H1 (cell line): ENCODE results near the gene HK1. TPM values are rescaled to one million over a fixed set of nuclear protein-coding genes. Genes with fewer than 3 reads are reported as not detected.

Experiments used
- CTCF ChIA-PET: fragments of 300-600 bp; sonication (Branson Sonifier 250); formaldehyde crosslinking; loops from one replicate; lab custom pipeline; 2021; ENCODE audit not compliant: partially characterized antibody; lab: Charles Lee
- POLR2A ChIA-PET: fragments of 300-600 bp; sonication (Branson Sonifier 250); formaldehyde crosslinking; loops from one replicate; lab custom pipeline; 2021; ENCODE audit warnings: inconsistent platforms; ENCODE audit not compliant: partially characterized antibody; lab: Charles Lee
- DNase-seq, 2 experiments: peaks; one replicate each; pipeline versions ENCODE4 v3.0.0 to v3.0.0-alpha.2; 2010 to 2022; ENCODE audit warnings: low spot score in 2 of 2, low read depth in 1 of 2, mixed read lengths in 1 of 2
- FAIRE-seq: peaks from 2 replicates; lab custom pipeline; 2011; peaks lifted over from hg19 to GRCh38; lab: Jason Lieb, UNC
- H2AFZ ChIP-seq: 2 replicates; pipeline ENCODE4 v1.8.1; 2012; ENCODE audit warnings: low read length, inconsistent platforms
- H2AK5ac ChIP-seq: 2 replicates; pipeline ENCODE4 v1.6.1; 2013; ENCODE audit warnings: low read depth, low read length
- H2BK120ac ChIP-seq: replicated peaks from 2 replicates; pipeline ENCODE3; 2013; ENCODE audit warnings: low read depth, low read length, inconsistent platforms
- H2BK12ac ChIP-seq: 2 replicates; pipeline ENCODE4 v1.6.1; 2013; ENCODE audit warnings: low read depth, low read length
- H2BK15ac ChIP-seq: 2 replicates; pipeline ENCODE4 v1.6.1; 2013; ENCODE audit warnings: low read length
- H2BK20ac ChIP-seq: 2 replicates; pipeline ENCODE4 v1.6.1; 2013; ENCODE audit warnings: low read length
- H2BK5ac ChIP-seq: 2 replicates; pipeline ENCODE4 v1.6.1; 2013; ENCODE audit warnings: low read depth, low read length
- H3K14ac ChIP-seq: 2 replicates; pipeline ENCODE4 v1.6.1; 2013; ENCODE audit warnings: inconsistent platforms; ENCODE audit not compliant: insufficient read length
- H3K18ac ChIP-seq: 2 replicates; pipeline ENCODE4 v1.6.1; 2013; ENCODE audit warnings: low read length; ENCODE audit errors: extremely low read depth
- H3K23ac ChIP-seq: 2 replicates; pipeline ENCODE4 v1.6.1; 2013; ENCODE audit warnings: inconsistent platforms; ENCODE audit not compliant: insufficient read length
- H3K23me2 ChIP-seq: 2 replicates; pipeline ENCODE4 v1.6.1; 2013; ENCODE audit warnings: low read depth, low read length
- H3K27ac ChIP-seq: 2 replicates; pipeline ENCODE4 v1.6.1; 2011; ENCODE audit warnings: low read depth, low read length, inconsistent platforms
- H3K27me3 ChIP-seq, 4 experiments: replicated peaks in 1 of 4; 1 replicate in 1 of 4; 2 replicates in 3 of 4; pipeline versions ENCODE4 v1.6.1 to v1.8.1; 2011 to 2013; ENCODE audit warnings: low read length in 3 of 4, mild to moderate bottlenecking in 3 of 4, inconsistent platforms in 2 of 4, mixed read lengths in 2 of 4, moderate library complexity in 1 of 4; ENCODE audit not compliant: control insufficient read depth in 3 of 4, insufficient read depth in 3 of 4; ENCODE audit errors: extremely low read depth in 1 of 4
- H3K36me3 ChIP-seq, 4 experiments: 2 replicates each; pipeline versions ENCODE4 v1.6.1 to v1.8.1; 2011 to 2013; ENCODE audit warnings: mild to moderate bottlenecking in 4 of 4, low read length in 3 of 4, moderate library complexity in 2 of 4, control low read depth in 1 of 4, inconsistent platforms in 1 of 4; ENCODE audit not compliant: insufficient read depth in 4 of 4, control insufficient read depth in 2 of 4
- H3K4ac ChIP-seq: replicated peaks from 2 replicates; pipeline ENCODE3; 2013; ENCODE audit warnings: low read length, low read depth, mixed read lengths, inconsistent platforms; ENCODE audit not compliant: insufficient read length
- H3K4me1 ChIP-seq, 4 experiments: replicated peaks in 1 of 4; 1 replicate in 1 of 4; 2 replicates in 3 of 4; pipeline versions ENCODE4 v1.6.1 to v1.8.1; 2011 to 2013; ENCODE audit warnings: low read length in 3 of 4, inconsistent platforms in 2 of 4, mixed read lengths in 1 of 4; ENCODE audit not compliant: insufficient read depth in 4 of 4, control insufficient read depth in 3 of 4
- H3K4me2 ChIP-seq, 2 experiments: 2 replicates each; pipeline versions ENCODE4 v1.6.1 to v1.8.1; 2011 to 2013; ENCODE audit warnings: low read depth in 2 of 2, low read length in 2 of 2, control low read depth in 1 of 2, inconsistent platforms in 1 of 2, mild to moderate bottlenecking in 1 of 2; ENCODE audit not compliant: insufficient read depth in 1 of 2
- H3K4me3 ChIP-seq, 4 experiments: fragments of 200-600, 300-600 bp in 1 of 4; sonication (generic), shearing (Covaris generic), sonication (Bioruptor Twin) in 1 of 4; 2 replicates each; pipeline versions ENCODE4 v1.5.1 to v1.8.1; 2011 to 2016; ENCODE audit warnings: low read length in 4 of 4, low read depth in 3 of 4, control low read depth in 2 of 4, inconsistent platforms in 2 of 4, mild to moderate bottlenecking in 2 of 4, mixed read lengths in 1 of 4, moderate library complexity in 1 of 4; ENCODE audit not compliant: insufficient read depth in 2 of 4; ENCODE audit errors: extremely low read depth in 1 of 4
- H3K56ac ChIP-seq: replicated peaks from 2 replicates; pipeline ENCODE3; 2013; ENCODE audit warnings: low read depth, mild to moderate bottlenecking, mixed read lengths, low read length, inconsistent platforms; ENCODE audit not compliant: insufficient read length
- H3K79me1 ChIP-seq: 2 replicates; pipeline ENCODE4 v1.6.1; 2013; ENCODE audit warnings: low read depth, low read length, control low read depth
- H3K79me2 ChIP-seq, 2 experiments: 2 replicates each; pipeline versions ENCODE4 v1.6.1 to v1.8.1; 2012 to 2013; ENCODE audit warnings: low read length in 2 of 2, mild to moderate bottlenecking in 2 of 2, inconsistent platforms in 1 of 2; ENCODE audit not compliant: insufficient read depth in 2 of 2, control insufficient read depth in 1 of 2
- H3K9ac ChIP-seq, 4 experiments: replicated peaks in 1 of 4; 1 replicate in 1 of 4; 2 replicates in 3 of 4; pipeline versions ENCODE4 v1.6.1 to v1.8.1; 2011 to 2013; ENCODE audit warnings: low read depth in 3 of 4, low read length in 3 of 4, control low read depth in 2 of 4, mild to moderate bottlenecking in 2 of 4, moderate library complexity in 2 of 4, inconsistent platforms in 1 of 4; ENCODE audit errors: extremely low read depth in 1 of 4
- H3K9me3 ChIP-seq, 2 experiments: 2 replicates each; pipeline versions ENCODE4 v1.6.1 to v1.8.1; 2012 to 2013; ENCODE audit warnings: mild to moderate bottlenecking in 2 of 2, moderate library complexity in 2 of 2, control low read depth in 1 of 2, inconsistent platforms in 1 of 2, low read depth in 1 of 2, low read length in 1 of 2, mixed read lengths in 1 of 2; ENCODE audit not compliant: insufficient read depth in 2 of 2
- H4K20me1 ChIP-seq, 2 experiments: replicated peaks in 1 of 2; 2 replicates each; pipeline versions ENCODE3 to v1.8.1; 2011 to 2013; ENCODE audit warnings: inconsistent platforms in 2 of 2, low read length in 2 of 2, mild to moderate bottlenecking in 1 of 2; ENCODE audit not compliant: insufficient read depth in 2 of 2, control insufficient read depth in 1 of 2
- H4K5ac ChIP-seq: 2 replicates; pipeline ENCODE4 v1.6.1; 2013; ENCODE audit warnings: low read length, low read depth, mixed read lengths, inconsistent platforms; ENCODE audit not compliant: insufficient read length
- H4K8ac ChIP-seq: 2 replicates; pipeline ENCODE4 v1.8.0; 2013; ENCODE audit warnings: mild to moderate bottlenecking, moderate library complexity, low read length, inconsistent platforms; ENCODE audit not compliant: insufficient read depth; ENCODE audit errors: extremely low read depth
- H4K91ac ChIP-seq: replicated peaks from 2 replicates; pipeline ENCODE3; 2013; ENCODE audit warnings: low read length, mixed read lengths, inconsistent platforms; ENCODE audit not compliant: insufficient read length
- SIN3A ChIP-seq, 2 experiments: IDR thresholded peaks in 1 of 2; conservative IDR thresholded peaks in 1 of 2; 2 replicates each; pipeline ENCODE4 v1.6.1; 2011 to 2012; ENCODE audit warnings: low read length in 2 of 2, improper control_type of control experiment in 1 of 2, low read depth in 1 of 2, mild to moderate bottlenecking in 1 of 2
- WGBS, 2 experiments: shearing (Covaris generic) in 1 of 2; methylation state at CpG; one replicate each; pipeline versions ENCODE4 v1.1.6 to v1.1.7; 2013 to 2015; ENCODE audit warnings: low lambda C conversion rate in 2 of 2, mixed read lengths in 2 of 2, inconsistent platforms in 1 of 2, low coverage in 1 of 2, missing lambda C conversion rate in 1 of 2; ENCODE audit not compliant: insufficient replicate concordance in 2 of 2, insufficient coverage in 1 of 2, insufficient read length in 1 of 2; ENCODE audit errors: extremely low coverage in 1 of 2, missing lambda C conversion rate in 1 of 2; 5-methylcytosine and 5-hydroxymethylcytosine counted together
- polyA plus RNA-seq, 7 experiments: library from polyadenylated mRNA; depleted of rRNA in 3 of 7; stranded (reverse) in 5 of 7; unstranded in 2 of 7; fragments of >200 nt in 5 of 7; fragments of 200-250 nt in 2 of 7; gene quantifications; 1 replicate in 5 of 7; 2 replicates in 1 of 7; 4 replicates in 1 of 7; pipeline versions ENCODE4 v1.2.1 to v1.2.3, GENCODE V29; 2011 to 2013; ENCODE audit warnings: missing spikeins in 2 of 7, mixed read lengths in 2 of 7
- total RNA-seq: library from RNA; stranded (reverse); fragmentation: NEBNext Ultra II Directional; extraction: Animal tissue kit (Norgen Biotek cat#: 25700); gene quantifications from 2 replicates; pipeline ENCODE4 v1.2.1, GENCODE V29; 2021

HK1 gene
- total and polyA plus RNA-seq, 2 of the 8 experiments (the other 6 are each of a cell fraction or from before 2014, with no cell fraction given): 55.8 to 247 TPM

- no peak for FAIRE-seq
- no peak overlapping the region for H4K8ac ChIP-seq
- H4K5ac ChIP-seq: no peak overlapping the region
- DNase-seq: no peak
- H3K27me3 ChIP-seq: peaks cover 0 to 3% (median 0%) of the 10 kb centered on the region in 4 experiments; a peak in 1 of 7 replicates
- H3K4ac ChIP-seq: no peak overlapping the region
- no peaks in the 10 kb centered on the region for H3K79me2 ChIP-seq
- no peak overlapping the region for H2BK15ac ChIP-seq
- H3K79me1 ChIP-seq: no peaks in the 10 kb centered on the region
- H2BK12ac ChIP-seq: no peak overlapping the region
- peaks cover 0 to 5% (median 0%) of the 10 kb centered on the region in 4 experiments; a peak in 3 of 7 replicates for H3K4me1 ChIP-seq
- H3K9me3 ChIP-seq: no peaks in the 10 kb centered on the region
- H3K4me2 ChIP-seq: no peak overlapping the region
- POLR2A ChIA-PET: no interaction called here
- H3K4me3 ChIP-seq: no peak overlapping the region
- H3K9ac ChIP-seq: no peak overlapping the region
- H4K91ac ChIP-seq: no peak overlapping the region
- no peak overlapping the region for H2BK5ac ChIP-seq
- no peak overlapping the region for H2AFZ ChIP-seq
- no peak overlapping the region for H2BK120ac ChIP-seq
- H3K23me2 ChIP-seq: no peaks in the 10 kb centered on the region
- H3K14ac ChIP-seq: no peak overlapping the region
- no peak for TF ChIP-seq SIN3A (conservative IDR thresholded peaks at IDR 0.05 in 1 of 2, IDR thresholded peaks at IDR 0.05 in 1 of 2; ENCODE audit: low read depth in 1 of 2, low read length in 2 of 2)
- H3K27ac ChIP-seq: no peak overlapping the region
- H2AK5ac ChIP-seq: no peak overlapping the region
- H3K36me3 ChIP-seq: no peaks in the 10 kb centered on the region
- H3K56ac ChIP-seq: no peak overlapping the region
- no peak overlapping the region for H3K18ac ChIP-seq
- H2BK20ac ChIP-seq: no peak overlapping the region
- CTCF ChIA-PET: interaction anchor here (1.3 to 1.6 kb wide), 4 partner anchors 10 to 184 kb away, joined by 3 to 5 read pairs (median 3); no protein-coding TSS in a partner anchor
- H3K23ac ChIP-seq: no peak overlapping the region
- 89% methylated on average over 6 of the region's 6 CpGs; no CpG with 5 or more reads in 1 of the 2 experiments for WGBS, 2 experiments
- no peaks in the 10 kb centered on the region for H4K20me1 ChIP-seq
Measured at GRCh38 chr10:69276503-69276902, 1.8 kb upstream of the HK1 start.
